Ishikawa (cell line): ENCODE data around the gene MIA2.

ENCODE experiments used
- CEBPB ChIP-seq: IDR thresholded peaks from 2 replicates; pipeline ENCODE4 v1.6.1; 2012
- EGR1 ChIP-seq: IDR thresholded peaks from 2 replicates; pipeline ENCODE4 v1.6.1; 2012
- NFIC ChIP-seq: IDR thresholded peaks from 2 replicates; pipeline ENCODE4 v1.6.1; 2012
- RAD21 ChIP-seq: IDR thresholded peaks from 2 replicates; pipeline ENCODE4 v1.6.1; 2012; ENCODE audit warnings: low read depth
- TAF1 ChIP-seq: IDR thresholded peaks from 2 replicates; pipeline ENCODE4 v1.6.1; 2012; ENCODE audit warnings: low read depth, mild to moderate bottlenecking
- YY1 ChIP-seq: IDR thresholded peaks from 2 replicates; pipeline ENCODE4 v1.6.1; 2012; ENCODE audit warnings: low read depth
- ZBTB7A ChIP-seq: IDR thresholded peaks from 2 replicates; pipeline ENCODE4 v1.6.1; 2012; ENCODE audit warnings: low read depth
- TF ChIP-seq, protein P1 (sequence below): IDR thresholded peaks from 2 replicates; pipeline ENCODE4 v1.6.1; 2012
- TF ChIP-seq, protein P2 (sequence below): IDR thresholded peaks from 2 replicates; pipeline ENCODE4 v1.6.1; 2012; ENCODE audit warnings: low read depth, mild to moderate bottlenecking

DNA sequence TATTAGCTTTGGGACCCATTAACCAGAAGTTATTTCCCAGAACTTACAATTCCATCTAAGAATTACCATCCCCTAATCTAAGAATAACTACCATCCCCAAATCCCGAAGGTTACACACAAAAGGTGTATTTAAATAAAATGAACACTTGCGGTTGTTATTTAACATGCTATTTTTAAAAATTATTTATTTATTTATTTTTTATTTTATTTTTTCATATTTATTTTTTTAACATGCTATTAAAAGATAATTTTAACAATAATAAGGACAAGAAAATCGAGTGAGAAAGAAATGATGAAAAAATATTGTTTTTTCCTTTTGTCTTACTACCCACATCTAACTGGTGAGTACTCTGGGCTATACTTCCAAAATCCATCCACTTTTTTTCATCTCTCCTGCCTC is 192.2 kb downstream of the MIA2 start:
- TF ChIP-seq RAD21 (no peak), EGR1 (no peak), CEBPB (no peak), YY1 (no peak), TAF1 (no peak), ZBTB7A (no peak), NFIC (no peak)
- TF ChIP-seq, protein P1, sequence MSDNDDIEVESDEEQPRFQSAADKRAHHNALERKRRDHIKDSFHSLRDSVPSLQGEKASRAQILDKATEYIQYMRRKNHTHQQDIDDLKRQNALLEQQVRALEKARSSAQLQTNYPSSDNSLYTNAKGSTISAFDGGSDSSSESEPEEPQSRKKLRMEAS, result no peak
- TF ChIP-seq, protein P2, sequence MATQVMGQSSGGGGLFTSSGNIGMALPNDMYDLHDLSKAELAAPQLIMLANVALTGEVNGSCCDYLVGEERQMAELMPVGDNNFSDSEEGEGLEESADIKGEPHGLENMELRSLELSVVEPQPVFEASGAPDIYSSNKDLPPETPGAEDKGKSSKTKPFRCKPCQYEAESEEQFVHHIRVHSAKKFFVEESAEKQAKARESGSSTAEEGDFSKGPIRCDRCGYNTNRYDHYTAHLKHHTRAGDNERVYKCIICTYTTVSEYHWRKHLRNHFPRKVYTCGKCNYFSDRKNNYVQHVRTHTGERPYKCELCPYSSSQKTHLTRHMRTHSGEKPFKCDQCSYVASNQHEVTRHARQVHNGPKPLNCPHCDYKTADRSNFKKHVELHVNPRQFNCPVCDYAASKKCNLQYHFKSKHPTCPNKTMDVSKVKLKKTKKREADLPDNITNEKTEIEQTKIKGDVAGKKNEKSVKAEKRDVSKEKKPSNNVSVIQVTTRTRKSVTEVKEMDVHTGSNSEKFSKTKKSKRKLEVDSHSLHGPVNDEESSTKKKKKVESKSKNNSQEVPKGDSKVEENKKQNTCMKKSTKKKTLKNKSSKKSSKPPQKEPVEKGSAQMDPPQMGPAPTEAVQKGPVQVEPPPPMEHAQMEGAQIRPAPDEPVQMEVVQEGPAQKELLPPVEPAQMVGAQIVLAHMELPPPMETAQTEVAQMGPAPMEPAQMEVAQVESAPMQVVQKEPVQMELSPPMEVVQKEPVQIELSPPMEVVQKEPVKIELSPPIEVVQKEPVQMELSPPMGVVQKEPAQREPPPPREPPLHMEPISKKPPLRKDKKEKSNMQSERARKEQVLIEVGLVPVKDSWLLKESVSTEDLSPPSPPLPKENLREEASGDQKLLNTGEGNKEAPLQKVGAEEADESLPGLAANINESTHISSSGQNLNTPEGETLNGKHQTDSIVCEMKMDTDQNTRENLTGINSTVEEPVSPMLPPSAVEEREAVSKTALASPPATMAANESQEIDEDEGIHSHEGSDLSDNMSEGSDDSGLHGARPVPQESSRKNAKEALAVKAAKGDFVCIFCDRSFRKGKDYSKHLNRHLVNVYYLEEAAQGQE, result no peak
